OCI-LY1 (cell line): ENCODE results near the gene SMURF2.

ENCODE experiments used
- H2AFZ ChIP-seq: fragments of 200-600 bp; sonication (generic), shearing (Covaris generic); 2 replicates; pipeline ENCODE4 v1.6.0; 2014; ENCODE audit warnings: antibody characterized with exemption, mild to moderate bottlenecking, low read length
- H3F3A ChIP-seq: fragments of 200-600 bp; sonication (generic), shearing (Covaris generic); 2 replicates; pipeline ENCODE4 v1.6.0; 2014; ENCODE audit warnings: mild to moderate bottlenecking, antibody characterized with exemption, low read length, moderate library complexity; ENCODE audit not compliant: insufficient read depth
- H3K27ac ChIP-seq: fragments of 200-600 bp; sonication (generic); 2 replicates; pipeline ENCODE4 v1.5.1; 2014; ENCODE audit warnings: low read length, mixed run types, mild to moderate bottlenecking, low read depth; ENCODE audit not compliant: poor library complexity, severe bottlenecking
- H3K27me3 ChIP-seq: fragments of 200-600 bp; sonication (generic); 2 replicates; pipeline ENCODE4 v1.6.0; 2014; ENCODE audit warnings: antibody characterized with exemption, mild to moderate bottlenecking, low read length, moderate library complexity; ENCODE audit not compliant: insufficient read depth
- H3K36me3 ChIP-seq: fragments of 200-600 bp; sonication (generic); 2 replicates; pipeline ENCODE4 v1.6.1; 2014; ENCODE audit warnings: mild to moderate bottlenecking, antibody characterized with exemption, low read length, moderate library complexity, mixed read lengths; ENCODE audit not compliant: insufficient read depth
- H3K4me1 ChIP-seq: fragments of 200-600 bp; sonication (generic); 2 replicates; pipeline ENCODE4 v1.5.1; 2014; ENCODE audit warnings: mild to moderate bottlenecking, low read length, moderate library complexity; ENCODE audit not compliant: insufficient read depth, severe bottlenecking
- H3K4me2 ChIP-seq: fragments of 200-600 bp; sonication (generic), shearing (Covaris generic); 2 replicates; pipeline ENCODE4 v1.6.1; 2014; ENCODE audit warnings: low read length
- H3K4me3 ChIP-seq: fragments of 200-600 bp; sonication (generic); 2 replicates; pipeline ENCODE4 v1.5.1; 2014; ENCODE audit warnings: low read length, low read depth, mild to moderate bottlenecking, mixed read lengths; ENCODE audit not compliant: poor library complexity, severe bottlenecking
- H3K79me2 ChIP-seq: fragments of 200-600 bp; shearing (Covaris generic); 2 replicates; pipeline ENCODE4 v1.6.1; 2016; ENCODE audit warnings: mixed run types, low read length, mixed read lengths; ENCODE audit not compliant: insufficient read depth
- H3K9ac ChIP-seq: fragments of 200-600 bp; sonication (generic), shearing (Covaris generic); 2 replicates; pipeline ENCODE4 v1.6.1; 2014; ENCODE audit warnings: mild to moderate bottlenecking, low read length, mixed read lengths
- H3K9me2 ChIP-seq: fragments of 200-600 bp; sonication (generic), shearing (Covaris generic); 2 replicates; pipeline ENCODE4 v1.6.1; 2014; ENCODE audit warnings: low read depth, mild to moderate bottlenecking, low read length, mixed read lengths
- H3K9me3 ChIP-seq: fragments of 200-600 bp; shearing (Covaris generic); 2 replicates; pipeline ENCODE4 v1.6.1; 2014; ENCODE audit warnings: low read length, mixed read lengths
- H4K20me1 ChIP-seq: fragments of 200-600 bp; sonication (generic), shearing (Covaris generic); 2 replicates; pipeline ENCODE4 v1.6.0; 2016; ENCODE audit warnings: mild to moderate bottlenecking, low read length; ENCODE audit not compliant: insufficient read depth
- CTCF ChIP-seq: fragments of 200-600 bp; sonication (generic), shearing (Covaris generic); IDR thresholded peaks from 2 replicates; pipeline ENCODE4 v1.5.1; 2017; ENCODE audit warnings: mild to moderate bottlenecking, antibody characterized with exemption, low read length, moderate library complexity, mixed read lengths
- EZH2 ChIP-seq: fragments of 200-600 bp; sonication (generic), shearing (Covaris generic); IDR thresholded peaks from 2 replicates; pipeline ENCODE4 v1.8.0; 2017; ENCODE audit warnings: borderline replicate concordance, mixed run types, mild to moderate bottlenecking, antibody characterized with exemption, low read length, moderate library complexity, mixed read lengths

SMURF2 gene

GRCh38 chr17:64599187-64599676, 62.9 kb downstream of the SMURF2 start:
- Histone ChIP-seq H3K79me2 (no peaks in the 10 kb centered on the region), H3K9me3 (no peaks in the 10 kb centered on the region), H3K9ac (peak overlapping the region; percentile 67), H3K4me2 (peak overlapping the region; percentile 81), H2AFZ (0 out of 2 replicates have a peak overlapping the region, but pooled peaks have one; percentile 25), H3K9me2 (no peaks in the 10 kb centered on the region), H3K4me1 (peaks cover 32% of the 10 kb centered on the region), H3K36me3 (no peaks in the 10 kb centered on the region), H3K4me3 (peak overlapping the region; percentile 51), H3F3A (no peaks in the 10 kb centered on the region), H3K27ac (peak overlapping the region; percentile 72), H3K27me3 (no peaks in the 10 kb centered on the region), H4K20me1 (no peaks in the 10 kb centered on the region)
- no peak for TF ChIP-seq CTCF
- no peak for TF ChIP-seq EZH2

- H3K79me2 ChIP-seq: no peaks in the 10 kb centered on the region
- H3K27me3 ChIP-seq: no peaks in the 10 kb centered on the region
- no peaks in the 10 kb centered on the region for H3K9me2 ChIP-seq
- no peak overlapping the region for H2AFZ ChIP-seq
- TF ChIP-seq EZH2 (no peak), CTCF (no peak)
- no peaks in the 10 kb centered on the region for H3F3A ChIP-seq
- H3K9ac ChIP-seq: peak overlapping the region; percentile 67
- peak overlapping the region; percentile 81 for H3K4me2 ChIP-seq
- peaks cover 32% of the 10 kb centered on the region for H3K4me1 ChIP-seq
- no peaks in the 10 kb centered on the region for H4K20me1 ChIP-seq
- peak overlapping the region; percentile 51 for H3K4me3 ChIP-seq
- no peaks in the 10 kb centered on the region for H3K9me3 ChIP-seq
- H3K36me3 ChIP-seq: no peaks in the 10 kb centered on the region; the same call in 1 of the 2 replicates
- peak overlapping the region; percentile 72 for H3K27ac ChIP-seq
Observed at GRCh38 chr17:64598672-64599071, 63.4 kb downstream of the SMURF2 start.

GRCh38 chr17:64596988-64597387, 65.1 kb downstream of the SMURF2 start:
- Histone ChIP-seq H3K9me2 (no peaks in the 10 kb centered on the region), H3K4me3 (no peak overlapping the region), H3K36me3 (peaks cover 8% of the 10 kb centered on the region), H3K4me2 (no peak overlapping the region), H3K27ac (no peak overlapping the region), H3F3A (no peaks in the 10 kb centered on the region), H3K79me2 (no peaks in the 10 kb centered on the region), H3K4me1 (peaks cover 23% of the 10 kb centered on the region), H3K27me3 (no peaks in the 10 kb centered on the region), H3K9ac (no peak overlapping the region), H3K9me3 (no peaks in the 10 kb centered on the region), H4K20me1 (no peaks in the 10 kb centered on the region), H2AFZ (no peak overlapping the region)
- TF ChIP-seq EZH2: no peak

GRCh38 chr17:64596439-64596838, 65.7 kb downstream of the SMURF2 start:
- H3K9me3 ChIP-seq: no peaks in the 10 kb centered on the region
- no peak for TF ChIP-seq CTCF
- no peak for TF ChIP-seq EZH2
- H3K4me2 ChIP-seq: no peak overlapping the region
- no peaks in the 10 kb centered on the region for H3F3A ChIP-seq
- peaks cover 13% of the 10 kb centered on the region for H3K36me3 ChIP-seq
- no peaks in the 10 kb centered on the region for H4K20me1 ChIP-seq
- H3K9ac ChIP-seq: no peak overlapping the region
- no peak overlapping the region for H2AFZ ChIP-seq
- no peaks in the 10 kb centered on the region for H3K79me2 ChIP-seq
- H3K4me1 ChIP-seq: peaks cover 23% of the 10 kb centered on the region
- H3K27me3 ChIP-seq: no peaks in the 10 kb centered on the region
- no peak overlapping the region for H3K4me3 ChIP-seq
- no peaks in the 10 kb centered on the region for H3K9me2 ChIP-seq
- no peak overlapping the region for H3K27ac ChIP-seq
